Osteoblast (primary cell): ENCODE data around the gene MT3. TPM values are rescaled to one million over a fixed set of nuclear protein-coding genes. Genes with fewer than 3 reads are reported as not detected.

Experiments
- DNase-seq: peaks from one replicate; pipeline ENCODE4 v3.0.0; 2011; ENCODE audit warnings: low spot score, mixed read lengths; ENCODE audit not compliant: insufficient read length; ENCODE audit errors: missing footprints
- H2AFZ ChIP-seq: 2 replicates; pipeline ENCODE4 v1.6.0; 2011; ENCODE audit warnings: mild to moderate bottlenecking, low read length
- H3K27ac ChIP-seq: 2 replicates; pipeline ENCODE4 v1.5.1; 2011; ENCODE audit warnings: mild to moderate bottlenecking, low read depth, low read length, moderate library complexity
- H3K27me3 ChIP-seq: 2 replicates; pipeline ENCODE4 v1.6.0; 2012; ENCODE audit warnings: mild to moderate bottlenecking, control low read depth, inconsistent platforms, low read length, moderate library complexity; ENCODE audit not compliant: insufficient read depth
- H3K36me3 ChIP-seq: 2 replicates; pipeline ENCODE4 v1.5.1; 2011; ENCODE audit warnings: mild to moderate bottlenecking, low read length, control low read depth, moderate library complexity; ENCODE audit not compliant: insufficient read depth
- H3K4me1 ChIP-seq: 2 replicates; pipeline ENCODE4 v1.5.1; 2011; ENCODE audit warnings: mild to moderate bottlenecking, low read length, control low read depth, moderate library complexity; ENCODE audit not compliant: insufficient read depth
- H3K4me2 ChIP-seq: 2 replicates; pipeline ENCODE4 v1.6.0; 2011; ENCODE audit warnings: mild to moderate bottlenecking, low read length; ENCODE audit not compliant: insufficient read depth
- H3K4me3 ChIP-seq: fragments of 200-600 bp; sonication (generic); 3 replicates; pipeline ENCODE4 v1.5.1; 2012; ENCODE audit warnings: mild to moderate bottlenecking, low read length, inconsistent platforms; ENCODE audit not compliant: insufficient read depth
- H3K79me2 ChIP-seq: 2 replicates; pipeline ENCODE4 v1.6.0; 2012; ENCODE audit warnings: mild to moderate bottlenecking, low read length, control low read depth, inconsistent platforms; ENCODE audit not compliant: insufficient read depth
- H3K9me3 ChIP-seq: 2 replicates; pipeline ENCODE4 v1.5.1; 2011; ENCODE audit warnings: low read depth, low read length, control low read depth
- H4K20me1 ChIP-seq: 2 replicates; pipeline ENCODE4 v1.6.0; 2012; ENCODE audit warnings: mild to moderate bottlenecking, low read length, control low read depth; ENCODE audit not compliant: insufficient read depth
- CTCF ChIP-seq: IDR thresholded peaks from 2 replicates; pipeline ENCODE4 v1.5.1; 2011; ENCODE audit warnings: mild to moderate bottlenecking, low read depth, low read length, moderate library complexity; ENCODE audit errors: extremely low read depth
- total RNA-seq: library from RNA; depleted of rRNA; stranded (reverse); fragments of >200 nt; gene quantifications from 2 replicates; pipeline ENCODE4 v1.2.3, GENCODE V29; 2012

MT3 gene
- total RNA-seq, 1 donor: not detected

- H3K27ac ChIP-seq: no peak overlapping the region
- no peak for DNase-seq
- H3K36me3 ChIP-seq: no peaks in the 10 kb centered on the region
These were observed 42.5 kb downstream of the MT3 start for GRCh38 chr16:56631832-56632155.

GRCh38 chr16:56632156-56632847, 43.0 kb downstream of the MT3 start, which contains the start of gene MT1M:
MT1M (plus strand) TSS chr16:56632659; CDS start chr16:56632732, 73 bp downstream.
- Histone ChIP-seq H3K4me3 (peak within 1 kb of the TSS; percentile 75), H3K36me3 (no peaks in the 10 kb centered on the region), H3K27me3 (peaks cover 2% of the 10 kb centered on the region), H3K79me2 (no peaks in the 10 kb centered on the region), H3K27ac (no peak within 1 kb of the TSS), H4K20me1 (no peaks in the 10 kb centered on the region), H3K4me2 (peak within 1 kb of the TSS; percentile 87), H2AFZ (peak within 1 kb of the TSS; percentile 96), H3K4me1 (peaks cover 7% of the 10 kb centered on the region), H3K9me3 (no peaks in the 10 kb centered on the region)
- peak; percentile 93 for DNase-seq
- TF ChIP-seq CTCF: no peak

More at GRCh38 chr16:56631832-56632155, 42.5 kb downstream of the MT3 start:
- Histone ChIP-seq H3K4me2 (peak overlapping the region; percentile 87), H3K27me3 (peaks cover 2% of the 10 kb centered on the region), H3K4me1 (peaks cover 11% of the 10 kb centered on the region), H3K79me2 (no peaks in the 10 kb centered on the region), H4K20me1 (no peaks in the 10 kb centered on the region), H3K4me3 (peak overlapping the region; percentile 75), H2AFZ (peak overlapping the region; percentile 96), H3K9me3 (no peaks in the 10 kb centered on the region)
- TF ChIP-seq CTCF: no peak

- Histone ChIP-seq H3K4me1 (peaks cover 7% of the 10 kb centered on the region), H3K27ac (no peak overlapping the region), H2AFZ (peak overlapping the region; percentile 96), H3K27me3 (peaks cover 2% of the 10 kb centered on the region), H3K79me2 (no peaks in the 10 kb centered on the region), H3K9me3 (no peaks in the 10 kb centered on the region), H3K4me3 (peak overlapping the region; percentile 75), H3K36me3 (no peaks in the 10 kb centered on the region), H3K4me2 (peak overlapping the region; percentile 87), H4K20me1 (no peaks in the 10 kb centered on the region)
- DNase-seq: no peak
- TF ChIP-seq CTCF: no peak
These were observed 43.6 kb downstream of the MT3 start for GRCh38 chr16:56632848-56633365.

- Histone ChIP-seq H3K27ac (no peak overlapping the region), H3K4me3 (no peak overlapping the region), H3K27me3 (peaks cover 6% of the 10 kb centered on the region), H3K36me3 (no peaks in the 10 kb centered on the region), H2AFZ (no peak overlapping the region), H3K4me1 (peaks cover 8% of the 10 kb centered on the region), H3K4me2 (no peak overlapping the region), H3K79me2 (no peaks in the 10 kb centered on the region), H3K9me3 (no peaks in the 10 kb centered on the region), H4K20me1 (no peaks in the 10 kb centered on the region)
- TF ChIP-seq CTCF: no peak
- DNase-seq: no peak
These were observed 44.2 kb downstream of the MT3 start for GRCh38 chr16:56633535-56633934.
